Measurements from ENCODE around the gene RAB3GAP2.

DNA sequence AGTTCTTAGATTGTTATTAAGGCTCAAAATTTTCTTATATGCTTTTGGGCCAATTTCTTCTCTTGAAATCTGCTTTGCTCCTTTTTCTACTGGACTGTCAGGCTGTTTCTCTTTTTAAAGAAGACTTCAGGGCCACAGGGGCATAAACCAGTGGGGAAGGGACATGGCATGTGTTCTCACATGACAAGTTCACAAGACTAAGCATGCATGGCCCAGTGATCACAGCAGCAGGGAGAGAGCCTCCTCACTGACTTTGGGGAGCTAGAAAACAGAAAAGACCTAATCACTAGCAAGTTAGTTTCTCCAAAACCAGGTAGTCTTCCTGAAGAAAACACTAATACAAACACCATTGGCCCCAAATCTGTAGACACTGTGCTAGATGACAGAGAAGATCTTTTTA is 64.8 kb downstream of the RAB3GAP2 start:
- no peak for TF ChIP-seq POLR2A (IDR thresholded peaks at IDR 0.05; ENCODE audit: low read depth, low read length)
- no peak for TF ChIP-seq POLR2AphosphoS5 (IDR thresholded peaks at IDR 0.05; ENCODE audit: low read depth, low read length)
- no peak for TF ChIP-seq SPI1 (IDR thresholded peaks at IDR 0.05; ENCODE audit: low read depth, low read length)
